Activated CD8-positive, alpha-beta T cell treated with anti-CD3 and anti-CD28 coated beads for 36 hours (primary cell): ENCODE data around the gene MMEL1. TPM values are rescaled to one million over a fixed set of nuclear protein-coding genes. Genes with fewer than 3 reads are reported as not detected.

ENCODE experiments used
- ATAC-seq: fragments of 200-7000 bp; cut with Tn5 transposase; one replicate; pipeline ENCODE4 v1.10.0; 2021; ENCODE audit warnings: mild to moderate bottlenecking, moderate library complexity
- CTCF ChIA-PET: fragments of 350-600 bp; sonication (Branson Sonifier 250); formaldehyde crosslinking; loops from one replicate; lab custom pipeline; 2021; ENCODE audit warnings: antibody characterized with exemption; lab: Charles Lee
- POLR2A ChIA-PET: fragments of 350-600 bp; sonication (Branson Sonifier 250); formaldehyde crosslinking; loops from one replicate; lab custom pipeline; 2021; ENCODE audit warnings: antibody characterized with exemption; lab: Charles Lee
- DNase-seq: peaks from one replicate; pipeline ENCODE4 v3.0.0-alpha.2; 2020
- H3K27ac Mint-ChIP-seq: one replicate; pipeline ENCODE4 v1.8.0; 2021; ENCODE audit warnings: mild to moderate bottlenecking, mixed read lengths
- H3K27me3 Mint-ChIP-seq: one replicate; pipeline ENCODE4 v1.8.0; 2021; ENCODE audit warnings: mixed read lengths
- H3K36me3 Mint-ChIP-seq: one replicate; pipeline ENCODE4 v1.8.0; 2021; ENCODE audit warnings: low read depth, mixed read lengths
- H3K4me1 Mint-ChIP-seq: one replicate; pipeline ENCODE4 v1.8.0; 2021; ENCODE audit warnings: low read depth, mixed read lengths
- H3K4me3 Mint-ChIP-seq: one replicate; pipeline ENCODE4 v1.8.0; 2021; ENCODE audit warnings: mild to moderate bottlenecking, moderate library complexity, mixed read lengths
- H3K9me3 Mint-ChIP-seq: one replicate; pipeline ENCODE4 v1.8.0; 2021; ENCODE audit warnings: mixed read lengths
- CTCF ChIP-seq: fragments of 200-600 bp; IDR thresholded peaks from one replicate; pipeline ENCODE4 v1.8.0; 2022; ENCODE audit warnings: antibody characterized with exemption, mild to moderate bottlenecking
- intact Hi-C: fragments of 100-400 bp; cut with micrococcal nuclease; formaldehyde crosslinking; loops from one replicate; pipeline ENCODE4 v1.10.0; 2022
- total RNA-seq, 2 experiments: library from RNA; stranded (reverse); gene quantifications; one replicate each; pipeline ENCODE4 v1.2.3, GENCODE V29; 2021

Gene MMEL1
- total RNA-seq, 2 experiments from 2014 or later, result 1.8 to 3.1 TPM

GRCh38 chr1:2559509-2560298, 73.1 kb downstream of the MMEL1 start:
- ChIA-PET CTCF (interaction anchor here (2.6 kb wide), 1 partner anchor 18 kb away, joined by 11 read pairs; no protein-coding TSS in a partner anchor), POLR2A (interaction anchor here (1.6 to 5.8 kb wide), 6 partner anchors 11 to 25 kb away, joined by 8 to 100 read pairs (median 30); partner anchors contain the start of gene PRXL2B)
- ATAC-seq (no peak), DNase-seq (no peak)
- TF ChIP-seq CTCF, result no peak
- H3K4me3 Mint-ChIP-seq, result no peak overlapping the region
- H3K9me3 Mint-ChIP-seq, result no peaks in the 10 kb centered on the region
- H3K27me3 Mint-ChIP-seq, result no peaks in the 10 kb centered on the region
- H3K27ac Mint-ChIP-seq, result no peak overlapping the region
- peaks cover 22% of the 10 kb centered on the region for H3K4me1 Mint-ChIP-seq
- H3K36me3 Mint-ChIP-seq, result peaks cover 32% of the 10 kb centered on the region
- intact Hi-C loops, result loop anchor here (10.0 kb wide), 1 partner anchor 85 kb away; no protein-coding TSS in a partner anchor

- ChIA-PET POLR2A (interaction anchor here (1.1 to 5.7 kb wide), 4 partner anchors 12 to 35 kb away, joined by 3 to 100 read pairs (median 22); partner anchors contain the start of gene PRXL2B), CTCF (interaction anchor here (1.0 to 1.8 kb wide), 2 partner anchors 12 to 19 kb away, joined by 4 read pairs; no protein-coding TSS in a partner anchor)
- H3K4me1 Mint-ChIP-seq, result peaks cover 30% of the 10 kb centered on the region
- H3K36me3 Mint-ChIP-seq, result peaks cover 32% of the 10 kb centered on the region
- TF ChIP-seq CTCF, result no peak
- DNase-seq (no peak), ATAC-seq (no peak)
- H3K27ac Mint-ChIP-seq, result peak overlapping the region; percentile 99
- peak overlapping the region; percentile 57 for H3K4me3 Mint-ChIP-seq
- H3K9me3 Mint-ChIP-seq, result no peaks in the 10 kb centered on the region
- H3K27me3 Mint-ChIP-seq, result no peaks in the 10 kb centered on the region
- intact Hi-C loops, result loop anchor here (10.0 kb wide), 1 partner anchor 86 kb away; no protein-coding TSS in a partner anchor
Measured at GRCh38 chr1:2558861-2559260, 74.0 kb downstream of the MMEL1 start.

DNA sequence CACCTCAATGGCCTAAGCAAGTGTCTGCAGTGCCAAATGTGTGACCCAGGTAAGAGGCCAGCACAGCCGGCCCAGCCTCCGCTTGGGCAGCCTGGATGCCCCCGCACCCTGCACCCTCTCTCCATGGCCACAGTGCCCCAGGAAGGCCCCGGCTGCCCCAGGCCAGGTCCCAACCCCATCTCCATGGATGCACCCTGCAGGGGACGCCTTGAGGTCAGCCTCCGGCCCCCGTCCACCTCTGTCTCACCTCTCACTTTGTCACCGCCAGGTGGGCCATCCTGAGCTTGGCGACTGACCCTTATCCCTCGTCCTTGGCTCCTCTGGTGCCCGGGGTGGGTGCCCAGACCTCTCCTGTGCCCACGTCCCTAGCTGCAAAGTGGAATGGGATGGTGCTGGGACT, 74.4 kb downstream of the MMEL1 start:
- intact Hi-C loops, result loop anchor here (10.0 kb wide), 1 partner anchor 86 kb away; no protein-coding TSS in a partner anchor
- ATAC-seq (no peak), DNase-seq (no peak)
- no peak for TF ChIP-seq CTCF
- ChIA-PET CTCF (interaction anchor here (1.0 to 1.8 kb wide), 2 partner anchors 11 to 19 kb away, joined by 4 read pairs; no protein-coding TSS in a partner anchor), POLR2A (interaction anchor here (1.1 to 5.7 kb wide), 5 partner anchors 9 to 35 kb away, joined by 3 to 100 read pairs (median 11); partner anchors contain the start of gene PRXL2B)
- Mint-ChIP-seq H3K4me3 (peak overlapping the region; percentile 99), H3K36me3 (peaks cover 31% of the 10 kb centered on the region), H3K9me3 (no peaks in the 10 kb centered on the region), H3K4me1 (peaks cover 33% of the 10 kb centered on the region), H3K27me3 (no peaks in the 10 kb centered on the region), H3K27ac (peak overlapping the region; percentile 99)

GRCh38 chr1:2557482-2558400, 75.1 kb downstream of the MMEL1 start:
- H3K36me3 Mint-ChIP-seq, result peaks cover 31% of the 10 kb centered on the region
- DNase-seq (no peak), ATAC-seq (no peak)
- H3K4me1 Mint-ChIP-seq, result peaks cover 33% of the 10 kb centered on the region
- peak overlapping the region; percentile 99 for H3K4me3 Mint-ChIP-seq
- ChIA-PET CTCF (interaction anchor here (1.0 to 1.8 kb wide), 3 partner anchors 10 to 20 kb away, joined by 4 to 11 read pairs (median 4); no protein-coding TSS in a partner anchor), POLR2A (interaction anchor here (0.5 to 5.7 kb wide), 9 partner anchors 9 to 85 kb away, joined by 3 to 100 read pairs (median 11); partner anchors contain the start of gene PRXL2B)
- peak overlapping the region; percentile 99 for H3K27ac Mint-ChIP-seq
- intact Hi-C loops, result loop anchor here (2.0 to 10.0 kb wide), 2 partner anchors 21 to 87 kb away; no protein-coding TSS in a partner anchor
- H3K9me3 Mint-ChIP-seq, result no peaks in the 10 kb centered on the region
- no peak for TF ChIP-seq CTCF
- H3K27me3 Mint-ChIP-seq, result no peaks in the 10 kb centered on the region
